CD14-positive monocyte (primary cell): Measurements from ENCODE around the gene RAB40AL. TPM values are rescaled to one million over a fixed set of nuclear protein-coding genes. Genes with fewer than 3 reads are reported as not detected.
A peak's percentile ranks its signal among the peaks of the same experiment; 100 is the strongest.

Experiments used
- DNase-seq, 3 donors: peaks; one replicate each; pipeline ENCODE4 v3.0.0-alpha.2; 2011 to 2022
- H2AFZ ChIP-seq: 2 replicates; pipeline ENCODE4 v1.6.0; 2012; ENCODE audit warnings: mild to moderate bottlenecking, low read depth, low read length, inconsistent platforms; ENCODE audit not compliant: insufficient read depth, poor library complexity, severe bottlenecking
- H3K27ac ChIP-seq, 2 donors: 1 replicate in 1 of 2; 2 replicates in 1 of 2; pipeline ENCODE4 v1.5.1; 2012 to 2013; ENCODE audit warnings: low read length in 2 of 2, control low read depth in 1 of 2, inconsistent platforms in 1 of 2, low read depth in 1 of 2, mild to moderate bottlenecking in 1 of 2
- H3K27me3 ChIP-seq, 2 donors: one replicate each; pipeline versions ENCODE4 v1.6.0 to v1.6.1; 2011 to 2013; ENCODE audit warnings: low read length in 2 of 2; ENCODE audit not compliant: control insufficient read depth in 2 of 2, insufficient read depth in 2 of 2
- H3K36me3 ChIP-seq, 2 donors: replicated peaks in 1 of 2; 1 replicate in 1 of 2; 2 replicates in 1 of 2; pipeline versions ENCODE4 v1.5.1 to v1.6.1; 2012 to 2013; ENCODE audit warnings: low read length in 2 of 2, control low read depth in 1 of 2, inconsistent platforms in 1 of 2, mild to moderate bottlenecking in 1 of 2; ENCODE audit not compliant: insufficient read depth in 2 of 2, control insufficient read depth in 1 of 2
- H3K4me1 ChIP-seq, 2 donors: 1 replicate in 1 of 2; 2 replicates in 1 of 2; pipeline versions ENCODE4 v1.5.1 to v1.6.1; 2012 to 2013; ENCODE audit warnings: low read length in 2 of 2, control low read depth in 1 of 2, inconsistent platforms in 1 of 2, mild to moderate bottlenecking in 1 of 2, moderate library complexity in 1 of 2; ENCODE audit not compliant: insufficient read depth in 2 of 2, control insufficient read depth in 1 of 2
- H3K4me2 ChIP-seq: replicated peaks from 2 replicates; pipeline ENCODE3; 2012; ENCODE audit warnings: low read length, moderate library complexity, mild to moderate bottlenecking; ENCODE audit not compliant: poor library complexity, severe bottlenecking; ENCODE audit errors: extremely low read depth
- H3K4me3 ChIP-seq, 3 experiments: fragments of 200-600 bp in 1 of 3; sonication (generic) in 1 of 3; replicated peaks in 1 of 3; 1 replicate in 2 of 3; 2 replicates in 1 of 3; pipeline ENCODE4 v1.5.1; 2011 to 2013; ENCODE audit warnings: low read length in 3 of 3, mild to moderate bottlenecking in 3 of 3, control low read depth in 2 of 3, low read depth in 2 of 3, inconsistent platforms in 1 of 3, moderate library complexity in 1 of 3
- H3K79me2 ChIP-seq: 2 replicates; pipeline ENCODE4 v1.6.0; 2012; ENCODE audit warnings: mild to moderate bottlenecking, control low read depth, inconsistent platforms, low read length, moderate library complexity; ENCODE audit not compliant: insufficient read depth
- H3K9ac ChIP-seq: 2 replicates; pipeline ENCODE4 v1.6.0; 2017; ENCODE audit warnings: low read length, mild to moderate bottlenecking; ENCODE audit not compliant: insufficient read depth, poor library complexity, severe bottlenecking
- H3K9me3 ChIP-seq, 2 donors: replicated peaks in 1 of 2; 1 replicate in 1 of 2; 2 replicates in 1 of 2; pipeline versions ENCODE4 v1.5.1 to v1.6.1; 2012 to 2013; ENCODE audit warnings: low read length in 2 of 2, control low read depth in 1 of 2; ENCODE audit not compliant: control insufficient read depth in 1 of 2, insufficient read depth in 1 of 2
- H4K20me1 ChIP-seq: 2 replicates; pipeline ENCODE4 v1.6.0; 2012; ENCODE audit warnings: mild to moderate bottlenecking, low read length, control low read depth, moderate library complexity; ENCODE audit not compliant: insufficient read depth
- H3K27ac Mint-ChIP-seq, 7 donors: one replicate each; pipeline ENCODE4 v1.8.0; 2020; ENCODE audit warnings: mild to moderate bottlenecking in 7 of 7, mixed read lengths in 7 of 7, moderate library complexity in 6 of 7, inconsistent platforms in 2 of 7
- H3K27me3 Mint-ChIP-seq, 3 donors: one replicate each; pipeline ENCODE4 v1.8.0; 2021 to 2022; ENCODE audit warnings: low read depth in 3 of 3, mild to moderate bottlenecking in 3 of 3, mixed read lengths in 3 of 3, moderate library complexity in 3 of 3, inconsistent platforms in 1 of 3
- H3K36me3 Mint-ChIP-seq, 2 donors: one replicate each; pipeline ENCODE4 v1.8.0; 2020; ENCODE audit warnings: mixed read lengths in 2 of 2, inconsistent platforms in 1 of 2, mild to moderate bottlenecking in 1 of 2
- H3K4me1 Mint-ChIP-seq: one replicate; pipeline ENCODE4 v1.8.0; 2020; ENCODE audit warnings: mild to moderate bottlenecking, mixed read lengths
- H3K4me3 Mint-ChIP-seq, 2 donors: one replicate each; pipeline ENCODE4 v1.8.0; 2020; ENCODE audit warnings: mild to moderate bottlenecking in 2 of 2, mixed read lengths in 2 of 2, moderate library complexity in 1 of 2
- H3K9me3 Mint-ChIP-seq, 7 donors: one replicate each; pipeline ENCODE4 v1.8.0; 2020 to 2022; ENCODE audit warnings: mixed read lengths in 7 of 7, mild to moderate bottlenecking in 6 of 7, moderate library complexity in 6 of 7, inconsistent platforms in 2 of 7
- CTCF ChIP-seq: fragments of 200-600 bp; IDR thresholded peaks from one replicate; pipeline ENCODE4 v1.8.0; 2022; ENCODE audit warnings: antibody characterized with exemption, mild to moderate bottlenecking
- WGBS: methylation state at CpG from one replicate; pipeline ENCODE4 v1.1.5; 2013; ENCODE audit warnings: missing lambda C conversion rate; ENCODE audit not compliant: insufficient coverage; 5-methylcytosine and 5-hydroxymethylcytosine counted together
- intact Hi-C, 2 donors: fragments of 100-400 bp; cut with micrococcal nuclease; formaldehyde crosslinking; loops; one replicate each; pipeline versions ENCODE4 v1.15.0 to v1.15.1; 2023
- polyA plus RNA-seq, 3 donors: library from polyadenylated mRNA; depleted of rRNA in 1 of 3; unstranded in 2 of 3; stranded (reverse) in 1 of 3; fragments of 300-500 nt in 2 of 3; fragments of >200 nt in 1 of 3; fragmentation: Illumina TruSeq in 2 of 3; gene quantifications; 1 replicate in 2 of 3; 2 replicates in 1 of 3; pipeline ENCODE4 v1.2.3, GENCODE V29; 2012 to 2021

The RAB40AL gene
- polyA plus RNA-seq, 3 donors: 0.13 TPM; not detected in 2

GRCh38 chrX:102934624-102935023 lies 2.4 kb upstream of the RAB40AL start:
- DNase-seq: peak in 2 of 3 donors; percentile 9 to 20
- intact Hi-C loops: no loop called here

More at GRCh38 chrX:102934624-102935023, 2.4 kb upstream of the RAB40AL start:
- peak; percentile 75 for TF ChIP-seq CTCF
- H3K27ac Mint-ChIP-seq: no peak overlapping the region
- no peak overlapping the region for H3K4me3 ChIP-seq
- no peak overlapping the region for H3K27ac ChIP-seq
- H3K9me3 ChIP-seq: no peaks in the 10 kb centered on the region
- H3K27me3 ChIP-seq: no peaks in the 10 kb centered on the region
- H4K20me1 ChIP-seq: no peaks in the 10 kb centered on the region
- peaks cover 0 to 2% (median 0%) of the 10 kb centered on the region in 7 donors for H3K9me3 Mint-ChIP-seq
- no peaks in the 10 kb centered on the region for H3K36me3 ChIP-seq
- H2AFZ ChIP-seq: no peak overlapping the region
- H3K4me2 ChIP-seq: no peak overlapping the region
- H3K4me3 Mint-ChIP-seq: no peak overlapping the region
- H3K79me2 ChIP-seq: no peaks in the 10 kb centered on the region
- no peaks in the 10 kb centered on the region for H3K4me1 Mint-ChIP-seq
- no peaks in the 10 kb centered on the region for H3K36me3 Mint-ChIP-seq
- no CpG with 5 or more reads among the region's 3 CpGs for WGBS
- H3K9ac ChIP-seq: no peak overlapping the region
- H3K4me1 ChIP-seq: no peaks in the 10 kb centered on the region
- H3K27me3 Mint-ChIP-seq: peaks cover 0 to 2% (median 0%) of the 10 kb centered on the region in 3 donors
